ENCODE measurements around the gene OR10A6. TPM values are rescaled to one million over a fixed set of nuclear protein-coding genes. Genes with fewer than 3 reads are reported as not detected.

The OR10A6 gene
- total RNA-seq, 1 donor from 2014 or later = not detected

DNA sequence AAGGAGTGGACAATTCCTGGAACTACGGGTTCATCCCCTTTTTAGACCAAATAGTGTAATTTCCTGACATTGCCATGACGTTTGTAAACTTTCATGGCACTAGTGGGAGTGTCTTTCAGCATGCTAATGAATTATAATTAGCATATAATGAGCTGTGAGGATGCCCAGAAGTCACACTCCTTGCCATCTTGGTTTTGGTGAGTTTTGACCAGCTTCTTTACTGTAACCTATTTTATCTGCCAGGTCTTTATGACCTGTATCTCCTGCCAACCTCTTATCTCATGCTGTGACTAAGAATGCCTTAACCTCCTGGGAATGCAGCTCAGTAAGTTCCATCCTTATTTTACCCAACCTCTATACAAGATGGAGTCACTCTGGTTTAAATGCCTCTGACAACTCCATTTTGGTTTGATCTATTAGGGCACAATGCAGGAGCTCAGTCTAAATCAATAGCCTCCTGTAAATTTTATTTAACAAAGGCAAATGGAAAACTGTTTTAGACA, 20.7 kb downstream of the OR10A6 start:
- no peak for DNase-seq (ENCODE audit: low read depth, low spot score)

DNA sequence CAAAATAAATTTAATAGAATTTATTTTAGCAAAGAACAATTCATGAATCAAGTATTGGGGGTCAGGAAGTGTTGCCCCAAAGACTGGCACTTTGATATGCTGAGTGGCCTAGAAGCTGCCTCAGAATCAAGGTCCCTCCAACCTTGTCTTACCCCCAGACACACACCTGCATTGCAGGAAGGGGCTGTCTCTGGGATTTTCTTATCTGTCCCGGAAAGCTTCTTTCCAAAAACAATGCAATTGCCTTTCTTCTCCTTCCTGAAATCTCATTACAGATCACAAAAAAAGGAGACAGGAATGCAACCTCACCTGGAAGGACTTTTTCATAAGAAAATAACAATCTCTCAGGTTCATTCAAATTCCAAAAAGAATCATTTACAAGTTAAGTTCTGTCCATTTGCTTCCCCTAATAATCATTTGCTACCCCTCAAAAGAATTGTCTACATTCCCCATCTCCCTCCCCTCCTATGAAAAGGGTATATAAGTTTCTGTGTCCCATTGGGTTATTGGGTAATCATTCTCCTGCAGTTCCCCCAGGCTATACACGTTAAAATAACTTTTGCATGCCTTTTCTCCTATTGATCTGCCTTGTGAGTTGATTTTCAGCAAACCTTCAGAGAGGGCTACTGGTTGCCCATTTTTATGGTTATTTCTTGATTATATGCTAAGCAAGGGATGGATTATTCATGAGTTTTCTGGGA, 21.3 kb downstream of the OR10A6 start:
- no peak for DNase-seq (ENCODE audit: low read depth, low spot score)

DNA sequence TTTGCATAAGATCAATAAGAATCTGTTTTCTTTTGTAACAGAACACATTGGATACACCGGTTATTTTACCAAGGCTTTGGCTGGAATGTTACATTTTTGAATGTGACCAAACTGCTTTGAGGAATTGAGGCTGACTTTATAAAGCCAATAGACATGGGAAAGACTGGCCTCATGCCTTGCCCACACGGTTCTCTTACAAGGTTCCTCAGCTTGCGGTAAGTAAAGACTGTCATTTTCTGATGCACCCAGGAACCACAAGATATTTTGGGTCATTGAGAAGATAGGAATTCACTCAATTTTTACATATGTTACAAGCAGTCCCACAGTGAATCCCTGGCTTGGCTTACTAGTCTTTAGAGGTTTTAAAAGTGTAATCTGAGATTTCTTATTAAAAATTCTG, 23.9 kb downstream of the OR10A6 start:
- DNase-seq (ENCODE audit: low read depth, low spot score) = no peak

DNA sequence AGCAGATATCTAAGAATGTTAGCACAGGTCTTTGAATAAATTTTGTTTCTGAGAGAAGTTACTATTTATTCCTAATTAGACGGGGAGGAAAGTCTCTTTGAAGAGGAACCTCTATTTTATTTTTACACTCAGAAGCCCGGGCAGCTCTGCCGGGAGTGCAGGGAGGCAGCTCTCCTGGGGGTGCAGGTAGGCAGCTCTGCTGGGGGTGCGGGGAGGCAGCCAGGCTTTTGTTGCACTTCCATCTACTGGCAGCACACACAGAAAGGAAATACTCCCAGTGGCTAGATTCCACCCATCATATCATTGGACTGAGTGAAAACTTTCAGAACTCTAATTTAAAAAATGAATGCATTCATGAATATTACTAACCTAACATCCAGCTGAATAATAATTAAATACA, 24.6 kb downstream of the OR10A6 start:
- no peak for DNase-seq (ENCODE audit: low read depth, low spot score)

DNA sequence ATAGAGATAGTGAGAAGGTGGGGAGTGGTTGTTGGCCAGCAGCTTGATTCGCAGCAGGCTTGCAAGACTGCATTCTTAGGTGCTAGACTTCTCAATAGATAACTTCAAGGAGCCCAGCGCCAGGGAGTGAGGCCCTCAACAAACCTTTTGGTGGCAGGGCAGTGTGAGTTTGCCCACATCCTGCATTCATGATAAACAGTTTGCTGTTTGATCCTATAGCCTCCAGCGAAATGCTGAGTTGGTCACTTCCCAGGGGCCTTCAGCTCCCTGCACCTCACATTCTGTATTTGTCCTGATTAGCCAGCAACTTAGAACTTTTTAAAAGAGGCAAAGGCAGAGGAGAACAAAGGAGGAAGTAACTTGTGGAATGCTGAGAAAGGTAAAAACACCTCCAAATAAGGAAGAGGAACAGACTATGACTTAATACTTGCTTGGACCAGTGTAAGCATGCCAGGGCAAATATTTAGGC, 25.1 kb downstream of the OR10A6 start:
- no peak for DNase-seq (ENCODE audit: low read depth, low spot score)

DNA sequence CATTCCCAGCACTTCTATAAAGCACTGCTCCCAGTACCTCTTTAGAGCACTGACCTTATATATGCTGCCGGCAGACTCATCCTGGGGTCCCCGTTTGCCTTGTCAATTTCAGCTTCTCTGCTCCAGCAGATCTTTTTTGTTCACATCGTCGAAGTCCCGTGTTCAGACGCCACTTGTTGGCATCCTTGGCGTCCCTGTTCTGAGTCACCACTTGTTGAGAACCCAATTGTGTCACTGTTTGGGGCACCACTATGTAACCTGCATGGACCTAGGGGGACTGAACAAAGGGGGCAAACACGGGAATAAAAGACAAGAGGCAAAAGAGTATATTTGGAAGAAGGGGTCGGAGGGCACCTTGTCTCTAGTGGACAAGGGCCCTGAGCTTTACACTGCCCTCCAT, 25.5 kb downstream of the OR10A6 start:
- no peak for DNase-seq (ENCODE audit: low read depth, low spot score)

DNA sequence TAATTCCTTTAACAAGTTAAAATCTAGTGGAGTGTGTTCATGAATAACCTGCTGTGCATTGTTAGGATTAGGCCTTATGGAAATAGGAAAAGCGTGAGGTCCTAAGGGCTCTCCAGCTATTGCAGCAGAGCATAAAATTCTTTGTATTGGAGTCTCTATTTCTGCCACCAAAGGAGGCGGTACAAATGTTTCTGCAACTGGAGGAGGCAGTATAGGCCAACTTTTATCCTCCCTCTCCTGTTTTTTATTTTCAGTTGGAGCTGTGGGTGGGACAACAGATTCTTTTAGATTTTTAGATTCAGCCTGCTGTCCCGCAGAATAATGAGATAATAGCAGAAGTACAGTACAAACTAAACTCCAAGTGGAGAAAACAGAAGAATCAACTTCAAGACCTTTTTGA, 26.2 kb downstream of the OR10A6 start:
- DNase-seq (ENCODE audit: low read depth, low spot score) = no peak

DNA sequence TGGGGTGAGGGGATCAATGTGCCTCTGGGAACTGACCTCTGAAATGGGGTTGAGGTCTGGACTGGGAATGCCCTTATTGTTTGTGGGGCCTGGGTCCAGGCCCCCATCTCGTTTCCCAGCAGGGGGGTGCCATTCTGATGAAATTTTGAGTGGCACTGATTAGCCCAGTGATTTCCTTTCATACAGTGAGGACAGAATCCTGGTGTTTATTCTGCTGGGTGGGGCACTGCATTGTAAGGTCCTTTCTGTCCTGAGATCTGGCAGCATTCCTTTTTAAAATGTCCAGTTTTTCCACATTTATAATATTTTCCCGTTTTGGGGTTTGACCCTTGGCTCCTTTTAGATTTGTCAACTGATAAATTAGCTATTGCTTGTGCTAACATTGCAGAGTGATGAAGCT, 27.1 kb downstream of the OR10A6 start:
- no peak for DNase-seq (ENCODE audit: low read depth, low spot score)

DNA sequence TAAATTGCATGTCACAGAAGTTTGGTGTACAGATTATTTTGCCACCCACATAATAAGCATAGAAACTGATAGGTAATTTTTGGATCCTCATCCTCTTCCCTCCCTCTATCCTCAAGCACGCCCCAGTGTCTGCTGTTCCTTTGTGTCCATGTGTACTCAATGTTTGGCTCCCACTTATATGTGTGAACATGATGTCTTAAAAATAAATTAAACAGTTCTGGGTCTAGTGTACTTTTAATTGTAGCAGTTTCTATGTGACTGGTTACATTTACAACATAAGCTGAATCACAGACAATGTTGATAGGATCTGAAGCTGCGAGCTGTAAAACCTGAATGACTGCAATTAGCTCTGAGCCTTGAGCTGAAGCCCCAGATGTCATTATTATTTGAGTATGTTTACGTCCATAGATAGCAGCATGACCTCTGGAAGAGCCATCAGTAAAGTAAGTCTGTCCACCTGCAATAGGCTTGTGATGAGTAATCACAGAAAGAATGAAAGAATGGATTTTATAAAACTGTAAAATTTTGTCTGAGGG, 29.7 kb downstream of the OR10A6 start:
- no peak for DNase-seq (ENCODE audit: low read depth, low spot score)

DNA sequence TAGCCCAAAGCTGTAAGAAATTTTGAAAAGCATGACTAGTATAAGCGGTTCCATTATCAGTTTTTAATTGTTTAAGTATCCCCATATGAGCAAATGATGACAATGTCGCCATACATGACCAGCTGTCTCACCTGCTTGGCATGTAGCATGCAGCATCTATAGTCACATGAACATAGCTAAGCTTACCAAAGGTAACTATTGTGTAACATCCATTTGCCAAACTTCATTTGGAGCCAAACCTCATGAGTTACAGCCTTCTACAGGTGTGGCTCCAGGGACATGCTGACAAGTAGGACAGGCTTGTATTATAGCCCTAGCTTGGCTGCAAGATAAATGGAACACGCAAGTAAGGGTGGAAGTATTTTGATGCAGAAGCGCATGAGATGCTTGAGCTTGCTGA, 30.4 kb downstream of the OR10A6 start:
- DNase-seq (ENCODE audit: low read depth, low spot score) = no peak

DNA sequence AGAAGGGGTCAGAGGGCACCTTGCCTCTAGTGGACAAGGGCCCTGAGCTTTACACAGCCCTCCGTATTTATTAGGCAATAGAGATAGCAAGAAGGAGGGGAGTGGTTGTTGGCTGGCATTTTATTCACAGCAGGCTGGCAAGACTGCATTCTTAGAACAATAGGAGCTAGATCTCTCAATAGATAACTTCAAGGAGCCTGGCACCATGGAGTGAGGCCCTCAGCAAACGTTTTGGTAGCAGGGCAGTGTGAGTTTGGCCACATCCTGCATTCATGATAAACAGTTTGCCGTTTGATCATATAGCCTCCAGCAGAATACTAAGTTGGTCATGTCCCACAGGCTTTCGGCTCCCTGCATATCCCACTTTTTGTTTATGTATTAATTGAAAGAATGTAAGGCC, 31.6 kb downstream of the OR10A6 start:
- DNase-seq (ENCODE audit: low read depth, low spot score) = no peak

DNA sequence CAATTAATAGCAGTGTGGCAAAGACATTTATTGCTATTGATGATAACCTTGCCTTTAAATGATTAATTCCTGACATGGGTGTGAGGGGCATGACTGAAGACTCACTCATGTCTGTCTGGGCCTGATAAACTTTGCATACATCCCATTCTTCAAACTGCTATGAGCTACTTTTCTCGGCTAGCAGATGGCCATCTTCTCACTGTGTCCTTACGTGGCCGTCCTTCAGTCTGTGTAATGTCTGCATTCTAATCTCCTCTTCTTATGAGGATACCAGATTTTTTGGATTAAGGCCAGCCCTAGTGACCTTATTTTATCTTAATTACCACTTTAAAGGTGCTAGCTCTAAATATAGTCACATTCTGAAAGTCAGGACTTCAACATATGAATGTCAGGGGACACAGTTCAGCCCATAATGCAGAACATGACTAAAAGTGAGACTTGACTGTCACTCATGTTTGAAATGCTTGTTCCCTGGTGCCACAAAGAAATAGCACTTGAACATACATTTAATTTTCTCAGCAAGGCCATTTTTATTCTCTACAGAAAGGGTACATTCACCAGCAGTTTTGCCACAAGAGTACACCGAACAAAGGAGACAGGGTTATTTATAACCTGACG, 32.3 kb downstream of the OR10A6 start:
- DNase-seq (ENCODE audit: low read depth, low spot score) = no peak

DNA sequence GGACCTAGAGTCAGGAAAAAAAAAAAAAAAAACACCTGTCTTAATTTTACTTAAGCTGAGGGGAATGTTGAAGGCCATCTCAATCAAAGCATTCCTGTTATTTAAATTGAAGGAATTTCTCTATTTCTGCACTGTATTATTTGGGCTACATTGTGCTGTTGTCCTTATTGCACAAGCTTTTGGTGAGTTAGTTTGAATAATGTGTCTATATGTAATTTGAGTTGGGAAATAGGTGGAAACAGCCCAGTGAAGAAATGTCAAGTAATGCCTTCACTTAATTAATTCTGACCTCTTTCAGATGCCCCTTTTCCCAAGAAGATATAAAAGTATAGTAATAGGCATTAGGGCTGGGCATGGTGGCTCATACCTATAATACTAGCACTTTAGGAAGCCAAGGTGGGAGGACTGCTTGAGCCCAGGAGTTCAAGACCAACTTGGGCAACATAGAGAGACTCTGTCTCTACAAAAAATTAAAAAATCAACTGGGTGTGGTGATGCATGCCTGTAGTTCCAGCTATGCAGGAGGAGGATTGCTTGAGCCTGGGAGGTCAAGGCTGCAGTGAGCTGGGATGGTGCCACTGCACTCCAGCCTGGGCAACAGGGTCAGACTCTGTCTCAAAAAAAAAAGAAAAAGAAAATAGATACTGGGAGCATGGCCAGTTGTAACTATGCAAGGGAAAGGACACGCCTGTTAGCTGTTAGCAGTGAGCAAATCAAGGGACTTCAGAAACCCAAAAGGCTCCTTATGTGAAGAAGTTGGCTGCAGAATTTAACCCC, 34.9 kb downstream of the OR10A6 start:
- DNase-seq (ENCODE audit: low read depth, low spot score) = no peak

DNA sequence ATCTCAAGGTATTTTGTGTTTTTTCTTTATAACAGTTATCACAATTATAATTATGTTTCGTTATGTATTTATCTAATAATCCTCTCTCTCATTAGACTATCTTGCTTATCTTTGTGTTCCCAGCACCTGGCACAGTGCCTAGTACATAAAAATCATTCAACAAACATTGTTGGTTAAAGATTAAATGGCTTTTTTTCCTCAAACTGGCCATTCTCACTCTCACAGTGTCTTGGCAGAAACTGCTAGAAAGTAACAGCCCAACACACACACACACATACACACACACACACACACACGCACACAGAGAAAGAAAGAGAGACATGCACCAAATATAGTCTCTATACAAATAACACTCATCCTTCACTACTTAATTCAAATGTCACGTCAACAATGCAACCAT, 36.8 kb downstream of the OR10A6 start:
- no peak for DNase-seq (ENCODE audit: low read depth, low spot score)

DNA sequence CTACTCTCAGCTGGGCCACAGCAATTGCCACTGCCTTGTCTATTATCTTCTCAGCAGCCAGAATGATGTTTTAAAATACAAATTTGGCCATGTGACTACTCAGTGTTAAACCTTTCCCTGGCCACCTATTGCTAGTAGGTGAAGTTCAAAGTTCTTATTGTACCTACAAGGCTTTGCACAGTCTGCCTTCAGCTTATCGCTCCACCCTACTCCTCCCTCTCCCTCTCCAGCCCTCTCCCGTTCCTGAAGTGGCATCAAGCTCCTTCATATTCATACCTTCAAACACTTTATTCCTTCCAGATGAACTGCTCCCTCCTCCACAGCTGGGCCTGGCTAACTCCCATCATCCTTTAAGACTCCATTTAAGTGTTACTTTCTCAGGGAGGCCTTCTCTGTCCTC, 37.3 kb downstream of the OR10A6 start:
- DNase-seq (ENCODE audit: low read depth, low spot score) = no peak

DNA sequence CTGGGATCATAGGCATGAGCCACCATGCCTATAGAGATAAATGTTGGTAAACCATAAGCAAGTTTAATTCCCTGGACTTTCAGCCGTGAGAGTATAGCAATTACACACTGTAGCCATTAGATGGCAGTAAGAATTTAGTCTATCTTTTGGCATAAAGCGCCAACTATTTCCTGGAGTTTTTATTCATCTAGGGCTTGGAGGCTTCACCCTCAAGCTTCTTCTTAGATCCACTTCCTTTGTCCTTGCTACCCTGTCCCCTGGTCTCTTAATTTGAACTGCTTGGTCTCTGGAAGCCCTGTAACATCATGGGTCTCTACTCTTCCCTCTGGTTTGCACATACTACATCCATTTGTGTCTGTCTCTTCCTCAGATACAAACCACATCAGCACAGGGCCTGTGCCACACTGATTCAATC, 38.2 kb downstream of the OR10A6 start:
- peak; percentile 24 for DNase-seq (ENCODE audit: low read depth, low spot score)

DNA sequence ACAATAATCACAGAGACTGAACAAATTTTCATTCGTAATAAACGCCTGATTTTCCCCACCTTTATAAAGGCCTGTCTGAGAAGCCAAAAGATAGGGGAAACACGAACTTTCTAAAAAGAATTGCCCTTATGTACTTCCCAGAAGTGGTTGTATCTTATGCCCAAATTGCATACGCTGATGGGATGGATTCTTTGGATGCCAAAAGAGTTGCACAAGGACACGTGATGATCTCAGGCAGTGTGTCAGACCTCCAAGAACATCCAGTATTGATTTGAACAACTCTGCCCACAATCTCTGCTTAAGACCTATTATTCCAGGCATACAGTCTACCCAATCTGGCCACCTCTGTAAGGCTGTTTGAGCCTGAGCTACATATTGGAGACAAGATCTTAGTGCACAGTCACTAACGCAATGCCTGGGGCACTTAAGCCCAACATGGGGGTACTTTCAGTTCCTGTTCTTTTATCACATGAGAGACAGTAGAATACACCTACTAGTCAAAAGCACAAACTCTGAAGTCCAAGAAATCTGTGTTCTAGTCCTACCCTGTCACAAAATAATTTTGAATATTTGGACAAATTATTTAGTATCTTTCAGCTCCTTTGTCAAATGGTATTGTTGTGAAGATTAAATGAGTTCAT, 38.9 kb downstream of the OR10A6 start:
- DNase-seq (ENCODE audit: low read depth, low spot score) = no peak

DNA sequence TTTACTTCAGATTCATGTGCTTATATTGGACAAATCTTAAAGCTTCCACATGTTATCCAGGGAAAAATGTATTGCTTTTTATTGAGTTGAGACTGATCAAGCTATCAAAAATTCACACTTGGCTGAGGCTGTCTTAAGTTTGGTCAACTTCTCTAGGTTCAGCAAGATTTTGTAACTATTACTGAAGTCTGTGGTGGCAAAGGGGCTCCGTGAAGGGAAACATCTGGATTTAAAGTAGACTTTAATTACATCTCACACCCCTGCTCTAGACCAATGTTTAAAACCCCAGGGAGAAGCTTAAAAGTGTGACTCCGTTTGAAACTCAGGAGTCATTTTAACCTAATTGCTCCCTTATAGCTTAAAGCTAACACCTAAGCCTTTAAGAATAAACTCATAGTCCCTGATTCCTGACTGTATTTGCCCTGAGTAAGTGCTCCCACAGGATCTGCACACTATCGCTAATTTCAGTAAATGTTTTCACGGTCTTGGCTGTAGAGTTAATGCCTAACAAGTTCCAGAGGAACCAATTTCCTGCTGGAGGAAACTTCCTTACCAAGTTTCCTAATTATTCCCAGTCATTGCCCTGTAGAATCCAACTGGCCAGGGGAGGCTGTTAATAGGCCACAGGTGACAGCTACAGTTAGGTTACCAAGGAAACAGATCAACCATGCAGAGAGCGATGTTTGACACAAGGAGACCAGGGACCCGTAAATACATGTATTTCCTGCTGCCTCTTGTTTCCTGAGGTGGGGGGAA, 40.5 kb downstream of the OR10A6 start:
- DNase-seq (ENCODE audit: low read depth, low spot score) = no peak

DNA sequence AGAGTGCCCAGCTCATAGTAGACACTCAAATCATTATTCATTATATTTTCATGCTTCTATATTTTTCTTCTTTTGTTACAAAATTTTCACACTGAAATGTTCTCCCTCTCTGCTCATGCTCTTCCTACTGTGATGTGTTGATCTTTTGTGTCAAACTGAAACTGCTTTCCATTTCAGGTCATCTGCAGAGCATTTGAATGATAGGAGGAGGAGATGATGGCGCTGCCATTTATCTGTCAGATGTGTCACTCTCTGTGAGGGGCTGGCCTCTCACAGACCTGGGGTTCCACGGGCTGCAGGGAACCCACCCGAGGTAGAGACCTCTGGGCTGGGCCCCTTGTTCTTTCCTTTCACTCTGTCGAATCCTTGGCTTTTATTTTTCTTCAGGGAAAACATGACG, 41.1 kb downstream of the OR10A6 start:
- DNase-seq (ENCODE audit: low read depth, low spot score) = no peak

DNA sequence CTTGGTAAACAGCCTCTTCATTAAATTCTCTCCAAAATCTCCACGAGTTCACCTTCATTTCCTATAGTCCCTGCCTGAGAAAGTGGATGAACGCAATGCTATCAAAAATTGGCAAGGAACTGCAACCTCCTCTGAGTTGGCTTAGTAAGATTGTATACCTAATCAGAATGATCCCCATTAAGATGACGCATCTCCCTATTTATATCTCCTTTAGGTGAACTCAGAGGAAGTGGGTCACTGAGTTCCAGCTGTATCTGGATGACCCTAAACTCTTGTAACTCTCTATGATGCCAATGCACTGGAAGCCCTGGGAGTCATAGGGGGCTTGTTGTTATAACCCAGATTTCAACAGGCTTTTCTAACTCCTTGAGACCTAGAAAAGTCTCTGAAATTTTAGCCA, 48.2 kb downstream of the OR10A6 start:
- no peak for DNase-seq (ENCODE audit: low read depth, low spot score)
